GM12878 (cell line): ENCODE results near the gene SETBP1. TPM values are rescaled to one million over a fixed set of nuclear protein-coding genes. Genes with fewer than 3 reads are reported as not detected.

ENCODE experiments used
- ATAC-seq: fragments of 200-7000 bp; cut with Tn5 transposase; 3 replicates; pipeline ENCODE4 v1.9.1; 2020; ENCODE audit warnings: mild to moderate bottlenecking, moderate library complexity
- BruUV-seq: library from RNA; stranded (reverse); fragments of 400-500 nt; replicated peaks from 2 replicates; lab custom pipeline; 2021; lab: Mats Ljungman, UMichigan
- CTCF ChIA-PET: fragments of 300-600 bp; sonication (Branson Sonifier 250); formaldehyde crosslinking; extraction: SDS; loops from one replicate; lab custom pipeline; 2021; ENCODE audit warnings: inconsistent platforms; lab: Yijun Ruan, JAX
- POLR2A ChIA-PET: fragments of 350-600 bp; formaldehyde crosslinking; extraction: SDS; loops from one replicate; lab custom pipeline; 2021; ENCODE audit warnings: inconsistent platforms; lab: Charles Lee
- RAD21 ChIA-PET: fragments of 300-600 bp; sonication (Branson Sonifier 250); formaldehyde crosslinking; loops from one replicate; lab custom pipeline; 2023; ENCODE audit warnings: antibody characterized with exemption; ENCODE audit not compliant: unreplicated experiment; lab: Charles Lee
- SMC1A ChIA-PET: fragments of 300-600 bp; sonication (Branson Sonifier 250); formaldehyde crosslinking; loops from one replicate; lab custom pipeline; 2023; ENCODE audit not compliant: unreplicated experiment, uncharacterized antibody; lab: Charles Lee
- DNase-seq: peaks from one replicate; pipeline ENCODE4 v3.0.0-alpha.2; 2011; ENCODE audit warnings: low read depth, low spot score
- FAIRE-seq: peaks from 3 replicates; lab custom pipeline; 2011; peaks lifted over from hg19 to GRCh38; lab: Jason Lieb, UNC
- H2AFZ ChIP-seq: 2 replicates; pipeline ENCODE4 v1.6.0; 2011; ENCODE audit warnings: low read depth, low read length, control low read depth; ENCODE audit not compliant: control insufficient read depth
- H3K27ac ChIP-seq: 2 replicates; pipeline ENCODE4 v1.5.1; 2011; ENCODE audit warnings: control low read depth; ENCODE audit not compliant: control insufficient read depth, insufficient read depth
- H3K27me3 ChIP-seq, 2 experiments: replicated peaks in 1 of 2; 2 replicates each; pipeline versions ENCODE4 v1.6.0 to v1.6.1; 2011; ENCODE audit warnings: low read length in 1 of 2; ENCODE audit not compliant: control insufficient read depth in 2 of 2, insufficient read depth in 2 of 2
- H3K36me3 ChIP-seq, 2 experiments: 2 replicates each; pipeline ENCODE4 v1.5.1; 2011; ENCODE audit warnings: low read length in 1 of 2; ENCODE audit not compliant: control insufficient read depth in 2 of 2, insufficient read depth in 2 of 2
- H3K4me1 ChIP-seq: 2 replicates; pipeline ENCODE4 v1.6.1; 2011; ENCODE audit warnings: mild to moderate bottlenecking, low read length, moderate library complexity, mixed read lengths; ENCODE audit not compliant: control insufficient read depth, insufficient read depth
- H3K4me2 ChIP-seq: 2 replicates; pipeline ENCODE4 v1.6.0; 2011; ENCODE audit warnings: control low read depth; ENCODE audit not compliant: control insufficient read depth, insufficient read depth
- H3K4me3 ChIP-seq: fragments of 200-600 bp; sonication (generic); 2 replicates; pipeline ENCODE4 v1.5.1; 2016
- H3K79me2 ChIP-seq: 2 replicates; pipeline ENCODE4 v1.6.0; 2011; ENCODE audit warnings: low read length; ENCODE audit not compliant: control insufficient read depth, insufficient read depth
- H3K9ac ChIP-seq: 2 replicates; pipeline ENCODE4 v1.8.0; 2011; ENCODE audit warnings: low read length, control low read depth, mixed read lengths; ENCODE audit not compliant: control insufficient read depth, insufficient read depth
- H3K9me3 ChIP-seq: replicated peaks from 3 replicates; pipeline ENCODE4 v1.5.1; 2011; ENCODE audit warnings: mild to moderate bottlenecking, low read length; ENCODE audit not compliant: control insufficient read depth, insufficient read depth
- H4K20me1 ChIP-seq: 2 replicates; pipeline ENCODE4 v1.6.0; 2011; ENCODE audit not compliant: control insufficient read depth, insufficient read depth
- ATF7 ChIP-seq: fragments of 450-650 bp; IDR thresholded peaks from 2 replicates; pipeline ENCODE4 v1.6.1; 2016; ENCODE audit warnings: low read depth, mild to moderate bottlenecking
- FOXK2 ChIP-seq: fragments of 450-650 bp; IDR thresholded peaks from 2 replicates; pipeline ENCODE4 v1.6.1; 2017; ENCODE audit warnings: mild to moderate bottlenecking, moderate library complexity
- HDAC6 ChIP-seq: fragments of 200-600 bp; sonication (generic); IDR thresholded peaks from one replicate; pipeline ENCODE4 v1.8.0; 2017; ENCODE audit warnings: antibody characterized with exemption; ENCODE audit not compliant: unreplicated experiment
- IKZF1 ChIP-seq: fragments of 450-650 bp; conservative IDR thresholded peaks from 2 replicates; pipeline ENCODE4 v1.6.1; 2017; ENCODE audit warnings: antibody characterized with exemption, mild to moderate bottlenecking
- RAD21 ChIP-seq: IDR thresholded peaks from 2 replicates; pipeline ENCODE4 v1.6.1; 2011; ENCODE audit warnings: mild to moderate bottlenecking, low read depth, low read length, moderate library complexity; ENCODE audit not compliant: insufficient read depth
- WGBS: methylation state at CpG from one replicate; pipeline ENCODE4 v1.1.6; 2016; ENCODE audit warnings: low lambda C conversion rate; ENCODE audit not compliant: insufficient replicate concordance, insufficient coverage; ENCODE audit errors: missing lambda C conversion rate; 5-methylcytosine and 5-hydroxymethylcytosine counted together
- in situ Hi-C: fragments of 300-500 bp; cut with MboI; formaldehyde crosslinking; loops from 9 replicates; pipeline ENCODE4 v1.14.3; 2018; ENCODE audit warnings: mixed read lengths
- intact Hi-C: fragments of 100-400 bp; cut with micrococcal nuclease; formaldehyde crosslinking; loops from one replicate; pipeline ENCODE4 v1.14.2; 2022; ENCODE audit not compliant: unreplicated experiment
- polyA plus RNA-seq, 11 experiments: library from polyadenylated mRNA; depleted of rRNA in 4 of 11; unstranded in 6 of 11; stranded (reverse) in 5 of 11; fragments of >200 nt; fragmentation: Nextera tagmentation in 4 of 11; fragmentation: Illumina TruSeq in 1 of 11; extraction: Ambion mirVana in 4 of 11; extraction: Trizol in 1 of 11; gene quantifications; 1 replicate in 1 of 11; 2 replicates in 10 of 11; pipeline versions ENCODE4 v1.2.1 to v1.2.3, GENCODE V29; 2011 to 2016; ENCODE audit warnings: inconsistent platforms in 2 of 11, missing spikeins in 2 of 11, low read depth in 1 of 11
- total RNA-seq, 4 experiments: library from RNA; depleted of rRNA in 3 of 4; stranded (reverse); fragments of >200 nt in 3 of 4; fragmentation: Illumina TruSeq in 1 of 4; extraction: Trizol in 1 of 4; gene quantifications; 2 replicates each; pipeline versions ENCODE4 v1.2.1 to v1.2.3, GENCODE V29; 2013 to 2021

Gene SETBP1
- total and polyA plus RNA-seq, 10 of the 15 experiments (the other 5 are each of a cell fraction or from before 2014, with no cell fraction given) = 0.99 to 29.7 (median 8.3) TPM

DNA sequence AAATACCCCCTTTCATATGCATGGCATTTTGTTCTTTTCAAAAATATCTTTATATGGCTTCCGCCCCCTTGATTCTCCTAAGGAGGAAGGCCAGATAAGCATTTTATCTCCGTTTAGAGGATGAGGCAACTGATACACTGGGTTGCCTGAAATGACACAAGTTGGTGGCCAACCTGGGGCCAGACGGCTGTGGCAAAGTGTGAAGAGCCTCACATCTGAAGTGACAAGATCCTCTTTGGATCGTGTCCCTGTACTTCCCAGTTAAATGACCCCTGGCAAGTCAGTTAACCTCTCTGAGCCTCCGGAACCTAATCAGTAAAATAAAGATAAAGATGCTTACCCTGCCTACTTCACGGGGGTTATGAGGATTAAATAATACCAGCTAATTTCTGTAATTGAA, 4.6 kb downstream of the SETBP1 start (continued):
- no peak for TF ChIP-seq HDAC6

GRCh38 chr18:44686156-44686555, 5.5 kb downstream of the SETBP1 start:
- no TSS peak for BruUV-seq
- intact Hi-C loops = no loop called here
- Histone ChIP-seq H3K36me3 (peaks cover 0 to 2% of the 10 kb centered on the region in 2 experiments; a peak in 2 of 4 replicates), H2AFZ (no peak overlapping the region), H3K79me2 (peaks cover 20% of the 10 kb centered on the region), H3K9me3 (no peaks in the 10 kb centered on the region; the same call in 2 of the 3 replicates), H3K4me3 (no peak overlapping the region), H3K27ac (no peak overlapping the region), H3K9ac (no peak overlapping the region), H4K20me1 (0 out of 2 replicates have a peak, but pooled peaks cover 5% of the 10 kb centered on the region), H3K27me3 (0 out of 4 replicates have a peak, but pooled peaks cover 0 to 3% of the 10 kb centered on the region in 2 experiments), H3K4me1 (peaks cover 17% of the 10 kb centered on the region), H3K4me2 (no peak overlapping the region)
- CTCF ChIA-PET = interaction anchor here (0.8 to 4.1 kb wide), 5 partner anchors 8 to 210 kb away, joined by 3 to 25 read pairs (median 3); no protein-coding TSS in a partner anchor
- in situ Hi-C loops = no loop called here
- WGBS = 13% methylated on average over 1 of the region's 1 CpG
- no peak for DNase-seq
- SMC1A ChIA-PET = interaction anchor here (0.6 to 3.3 kb wide), 13 partner anchors 11 to 527 kb away, joined by 3 to 10 read pairs (median 4); no protein-coding TSS in a partner anchor
- TF ChIP-seq FOXK2 = no peak
- 0 out of 2 replicates have a peak, but pooled peaks have one; percentile 18 for TF ChIP-seq IKZF1
- no peak for TF ChIP-seq ATF7
- 0 out of 2 replicates have a peak, but pooled peaks have one; percentile 4 for TF ChIP-seq RAD21
- POLR2A ChIA-PET = interaction anchor here (0.7 to 1.0 kb wide), 2 partner anchors 18 to 40 kb away, joined by 3 read pairs; no protein-coding TSS in a partner anchor
- no peak for FAIRE-seq
- RAD21 ChIA-PET = interaction anchor here (0.7 to 6.0 kb wide), 10 partner anchors 8 to 420 kb away, joined by 3 to 63 read pairs (median 4); no protein-coding TSS in a partner anchor
- ATAC-seq = 0 out of 3 replicates have a peak, but pooled peaks have one; percentile 2
